CD4-positive, CD25-positive, alpha-beta regulatory T cell (primary cell): ENCODE measurements around the gene NME9. TPM values are rescaled to one million over a fixed set of nuclear protein-coding genes. Genes with fewer than 3 reads are reported as not detected.

ENCODE experiments used
- ATAC-seq, 2 donors: fragments of 150-1000 bp; cut with Tn5 transposase; one replicate each; pipeline ENCODE4 v1.10.0; 2021; ENCODE audit warnings: low read depth in 2 of 2, moderate number of reproducible peaks in 2 of 2, moderate library complexity in 1 of 2
- DNase-seq, 3 donors: peaks; one replicate each; pipeline versions ENCODE4 v3.0.0 to v3.0.0-alpha.2; 2012 to 2022; ENCODE audit warnings: mixed read lengths in 1 of 3
- H3K27ac ChIP-seq: one replicate; pipeline ENCODE4 v1.7.0; 2013; ENCODE audit warnings: mild to moderate bottlenecking, low read length; ENCODE audit not compliant: insufficient read depth, poor library complexity, severe bottlenecking
- H3K27me3 ChIP-seq: one replicate; pipeline ENCODE4 v1.7.0; 2013; ENCODE audit warnings: low read length; ENCODE audit not compliant: control insufficient read depth, insufficient read depth
- H3K36me3 ChIP-seq: one replicate; pipeline ENCODE4 v1.7.0; 2013; ENCODE audit warnings: mild to moderate bottlenecking, low read length, moderate library complexity; ENCODE audit not compliant: control insufficient read depth, insufficient read depth
- H3K4me1 ChIP-seq: 2 replicates; pipeline ENCODE4 v1.7.0; 2013; ENCODE audit warnings: mild to moderate bottlenecking, low read length; ENCODE audit not compliant: insufficient read depth, control insufficient read depth, poor library complexity, severe bottlenecking
- H3K4me3 ChIP-seq: one replicate; pipeline ENCODE4 v1.7.0; 2013; ENCODE audit warnings: low read depth, mild to moderate bottlenecking, low read length, moderate library complexity
- H3K9me3 ChIP-seq, 2 experiments: 1 replicate in 1 of 2; 2 replicates in 1 of 2; pipeline ENCODE4 v1.7.0; 2013; ENCODE audit warnings: low read length in 2 of 2, mild to moderate bottlenecking in 1 of 2, moderate library complexity in 1 of 2; ENCODE audit not compliant: control insufficient read depth in 2 of 2
- H3K27ac Mint-ChIP-seq, 3 donors: one replicate each; pipeline ENCODE4 v1.8.0; 2020 to 2022; ENCODE audit warnings: mild to moderate bottlenecking in 3 of 3, mixed read lengths in 3 of 3, moderate library complexity in 2 of 3
- H3K27me3 Mint-ChIP-seq: one replicate; pipeline ENCODE4 v1.8.0; 2022; ENCODE audit warnings: mild to moderate bottlenecking, mixed read lengths
- H3K36me3 Mint-ChIP-seq: one replicate; pipeline ENCODE4 v1.8.0; 2020; ENCODE audit warnings: mixed read lengths
- H3K4me1 Mint-ChIP-seq, 4 donors: one replicate each; pipeline ENCODE4 v1.8.0; 2020 to 2022; ENCODE audit warnings: mixed read lengths in 4 of 4, mild to moderate bottlenecking in 1 of 4
- H3K4me3 Mint-ChIP-seq, 4 donors: one replicate each; pipeline ENCODE4 v1.8.0; 2020 to 2022; ENCODE audit warnings: mild to moderate bottlenecking in 4 of 4, mixed read lengths in 4 of 4, moderate library complexity in 3 of 4
- H3K9me3 Mint-ChIP-seq, 7 donors: one replicate each; pipeline ENCODE4 v1.8.0; 2020 to 2022; ENCODE audit warnings: mixed read lengths in 7 of 7, mild to moderate bottlenecking in 3 of 7, moderate library complexity in 2 of 7
- polyA plus RNA-seq, 4 donors: library from polyadenylated mRNA; unstranded; fragments of 300-500 nt; fragmentation: Illumina TruSeq; gene quantifications; one replicate each; pipeline ENCODE4 v1.2.3, GENCODE V29; 2021
- total RNA-seq: library from RNA; stranded (reverse); gene quantifications from one replicate; pipeline ENCODE4 v1.2.3, GENCODE V29; 2022

Gene NME9
- total and polyA plus RNA-seq, 5 donors from 2014 or later, result 0.33 to 1.3 (median 0.71) TPM; not detected in 1

- no peak overlapping the region for H3K27ac Mint-ChIP-seq
- Histone ChIP-seq H3K4me3 (no peak overlapping the region), H3K27ac (no peak overlapping the region), H3K27me3 (peaks cover 6% of the 10 kb centered on the region), H3K36me3 (no peaks in the 10 kb centered on the region), H3K4me1 (no peaks in the 10 kb centered on the region), H3K9me3 (peaks cover 21 to 29% of the 10 kb centered on the region in 2 experiments)
- DNase-seq (no peak), ATAC-seq (no peak)
- no peaks in the 10 kb centered on the region for H3K4me1 Mint-ChIP-seq
- H3K4me3 Mint-ChIP-seq, result no peak overlapping the region
- H3K36me3 Mint-ChIP-seq, result peaks cover 11% of the 10 kb centered on the region
- H3K9me3 Mint-ChIP-seq, result peaks cover 0 to 42% (median 14%) of the 10 kb centered on the region in 7 donors
- H3K27me3 Mint-ChIP-seq, result peaks cover 29% of the 10 kb centered on the region
Measured at GRCh38 chr3:138307899-138308298, 21.8 kb downstream of the NME9 start.

- Mint-ChIP-seq H3K27me3 (peaks cover 12% of the 10 kb centered on the region), H3K27ac (no peak overlapping the region), H3K36me3 (peaks cover 16% of the 10 kb centered on the region), H3K4me1 (no peaks in the 10 kb centered on the region), H3K4me3 (no peak overlapping the region), H3K9me3 (peaks cover 0 to 17% (median 7%) of the 10 kb centered on the region in 7 donors)
- no peak for ATAC-seq
- Histone ChIP-seq H3K27ac (no peak overlapping the region), H3K9me3 (peaks cover 7 to 9% of the 10 kb centered on the region in 2 experiments), H3K4me1 (no peaks in the 10 kb centered on the region), H3K27me3 (no peaks in the 10 kb centered on the region), H3K36me3 (no peaks in the 10 kb centered on the region), H3K4me3 (no peak overlapping the region)
- DNase-seq, result no peak
Measured at GRCh38 chr3:138303474-138303873, 26.2 kb downstream of the NME9 start.

GRCh38 chr3:138300647-138301046 is 29.0 kb downstream of the NME9 start:
- Histone ChIP-seq H3K4me3 (no peak overlapping the region), H3K27ac (no peak overlapping the region), H3K36me3 (peaks cover 14% of the 10 kb centered on the region), H3K4me1 (no peaks in the 10 kb centered on the region), H3K27me3 (no peaks in the 10 kb centered on the region), H3K9me3 (no peaks in the 10 kb centered on the region)
- H3K27me3 Mint-ChIP-seq, result no peaks in the 10 kb centered on the region
- ATAC-seq, result no peak
- H3K36me3 Mint-ChIP-seq, result peaks cover 21% of the 10 kb centered on the region
- H3K9me3 Mint-ChIP-seq, result no peaks in the 10 kb centered on the region
- no peak for DNase-seq
- H3K4me3 Mint-ChIP-seq, result no peak overlapping the region
- no peak overlapping the region for H3K27ac Mint-ChIP-seq
- H3K4me1 Mint-ChIP-seq, result peaks cover 0 to 4% (median 0%) of the 10 kb centered on the region in 4 donors

- Histone ChIP-seq H3K27me3 (no peaks in the 10 kb centered on the region), H3K27ac (no peak overlapping the region), H3K4me1 (no peaks in the 10 kb centered on the region), H3K36me3 (peaks cover 29% of the 10 kb centered on the region), H3K4me3 (no peak overlapping the region), H3K9me3 (no peaks in the 10 kb centered on the region)
- H3K4me1 Mint-ChIP-seq, result peaks cover 0 to 4% (median 2%) of the 10 kb centered on the region in 4 donors
- no peak overlapping the region for H3K4me3 Mint-ChIP-seq
- DNase-seq, result no peak
- no peaks in the 10 kb centered on the region for H3K27me3 Mint-ChIP-seq
- H3K9me3 Mint-ChIP-seq, result no peaks in the 10 kb centered on the region
- H3K27ac Mint-ChIP-seq, result no peak overlapping the region
- ATAC-seq, result no peak
- H3K36me3 Mint-ChIP-seq, result peaks cover 40% of the 10 kb centered on the region
Measured at GRCh38 chr3:138297876-138298275, 31.8 kb downstream of the NME9 start.

- Mint-ChIP-seq H3K4me3 (no peak overlapping the region), H3K4me1 (peaks cover 0 to 4% (median 2%) of the 10 kb centered on the region in 4 donors), H3K9me3 (no peaks in the 10 kb centered on the region), H3K27ac (no peak overlapping the region), H3K27me3 (no peaks in the 10 kb centered on the region), H3K36me3 (peaks cover 44% of the 10 kb centered on the region)
- H3K4me1 ChIP-seq, result no peaks in the 10 kb centered on the region
- no peaks in the 10 kb centered on the region for H3K9me3 ChIP-seq
- no peak overlapping the region for H3K4me3 ChIP-seq
- DNase-seq, result no peak
- no peak overlapping the region for H3K27ac ChIP-seq
- H3K27me3 ChIP-seq, result no peaks in the 10 kb centered on the region
- peaks cover 35% of the 10 kb centered on the region for H3K36me3 ChIP-seq
- ATAC-seq, result no peak
Measured at GRCh38 chr3:138297059-138297607, 32.5 kb downstream of the NME9 start.

GRCh38 chr3:138296639-138297038 is 33.0 kb downstream of the NME9 start:
- no peaks in the 10 kb centered on the region for H3K4me1 ChIP-seq
- no peak overlapping the region for H3K4me3 ChIP-seq
- Mint-ChIP-seq H3K27ac (no peak overlapping the region), H3K27me3 (no peaks in the 10 kb centered on the region), H3K4me1 (peaks cover 0 to 4% (median 2%) of the 10 kb centered on the region in 4 donors), H3K4me3 (no peak overlapping the region), H3K9me3 (no peaks in the 10 kb centered on the region), H3K36me3 (peaks cover 46% of the 10 kb centered on the region)
- no peaks in the 10 kb centered on the region for H3K9me3 ChIP-seq
- peaks cover 38% of the 10 kb centered on the region for H3K36me3 ChIP-seq
- H3K27ac ChIP-seq, result no peak overlapping the region
- ATAC-seq, result no peak
- peak in 1 of 3 donors; percentile 23 for DNase-seq
- no peaks in the 10 kb centered on the region for H3K27me3 ChIP-seq

- H3K27ac ChIP-seq, result no peak overlapping the region
- H3K27ac Mint-ChIP-seq, result peak overlapping the region in 1 of 3 donors; percentile 52
Measured at GRCh38 chr3:138289701-138290100, 40.0 kb downstream of the NME9 start.

GRCh38 chr3:138289260-138289659 is 40.4 kb downstream of the NME9 start:
- H3K36me3 ChIP-seq, result peaks cover 74% of the 10 kb centered on the region

More at GRCh38 chr3:138289701-138290100, 40.0 kb downstream of the NME9 start:
- H3K9me3 ChIP-seq, result no peaks in the 10 kb centered on the region
- Mint-ChIP-seq H3K4me1 (no peaks in the 10 kb centered on the region), H3K4me3 (no peak overlapping the region), H3K27me3 (no peaks in the 10 kb centered on the region), H3K9me3 (peaks cover 0 to 1% (median 0%) of the 10 kb centered on the region in 7 donors), H3K36me3 (peaks cover 46% of the 10 kb centered on the region)
- H3K27me3 ChIP-seq, result no peaks in the 10 kb centered on the region
- DNase-seq, result no peak
- no peaks in the 10 kb centered on the region for H3K4me1 ChIP-seq
- no peak overlapping the region for H3K4me3 ChIP-seq
- no peak for ATAC-seq
- H3K36me3 ChIP-seq, result peaks cover 70% of the 10 kb centered on the region

More at GRCh38 chr3:138289260-138289659, 40.4 kb downstream of the NME9 start:
- no peaks in the 10 kb centered on the region for H3K4me1 ChIP-seq
- H3K9me3 Mint-ChIP-seq, result peaks cover 0 to 1% (median 0%) of the 10 kb centered on the region in 7 donors
- no peak overlapping the region for H3K4me3 ChIP-seq
- DNase-seq (no peak), ATAC-seq (no peak)
- no peaks in the 10 kb centered on the region for H3K9me3 ChIP-seq
- no peaks in the 10 kb centered on the region for H3K4me1 Mint-ChIP-seq
- peaks cover 42% of the 10 kb centered on the region for H3K36me3 Mint-ChIP-seq
- no peaks in the 10 kb centered on the region for H3K27me3 Mint-ChIP-seq
- H3K4me3 Mint-ChIP-seq, result no peak overlapping the region
- no peak overlapping the region for H3K27ac ChIP-seq
- peak overlapping the region in 2 of 3 donors; percentile 29 to 37 for H3K27ac Mint-ChIP-seq
- H3K27me3 ChIP-seq, result no peaks in the 10 kb centered on the region
